D341Med (cell line): ENCODE measurements around the gene CCP110.
A peak's percentile ranks its signal among the peaks of the same experiment; 100 is the strongest.

Experiments
- DNase-seq: peaks from one replicate; pipeline ENCODE4 v3.0.0; 2012; ENCODE audit warnings: low spot score

The CCP110 gene

GRCh38 chr16:19599968-19600716 lies 76.4 kb downstream of the CCP110 start:
- DNase-seq: no peak

GRCh38 chr16:19601083-19601976 lies 77.6 kb downstream of the CCP110 start:
- peak; percentile 59 for DNase-seq
